Fibroblast of skin of left quadriceps (primary cell): ENCODE results near the gene SEC14L2.

Source experiments
- DNase-seq, 2 experiments: peaks; one replicate each; pipeline ENCODE4 v3.0.0-alpha.2; 2013; ENCODE audit warnings: low read depth in 2 of 2

SEC14L2 gene

DNA sequence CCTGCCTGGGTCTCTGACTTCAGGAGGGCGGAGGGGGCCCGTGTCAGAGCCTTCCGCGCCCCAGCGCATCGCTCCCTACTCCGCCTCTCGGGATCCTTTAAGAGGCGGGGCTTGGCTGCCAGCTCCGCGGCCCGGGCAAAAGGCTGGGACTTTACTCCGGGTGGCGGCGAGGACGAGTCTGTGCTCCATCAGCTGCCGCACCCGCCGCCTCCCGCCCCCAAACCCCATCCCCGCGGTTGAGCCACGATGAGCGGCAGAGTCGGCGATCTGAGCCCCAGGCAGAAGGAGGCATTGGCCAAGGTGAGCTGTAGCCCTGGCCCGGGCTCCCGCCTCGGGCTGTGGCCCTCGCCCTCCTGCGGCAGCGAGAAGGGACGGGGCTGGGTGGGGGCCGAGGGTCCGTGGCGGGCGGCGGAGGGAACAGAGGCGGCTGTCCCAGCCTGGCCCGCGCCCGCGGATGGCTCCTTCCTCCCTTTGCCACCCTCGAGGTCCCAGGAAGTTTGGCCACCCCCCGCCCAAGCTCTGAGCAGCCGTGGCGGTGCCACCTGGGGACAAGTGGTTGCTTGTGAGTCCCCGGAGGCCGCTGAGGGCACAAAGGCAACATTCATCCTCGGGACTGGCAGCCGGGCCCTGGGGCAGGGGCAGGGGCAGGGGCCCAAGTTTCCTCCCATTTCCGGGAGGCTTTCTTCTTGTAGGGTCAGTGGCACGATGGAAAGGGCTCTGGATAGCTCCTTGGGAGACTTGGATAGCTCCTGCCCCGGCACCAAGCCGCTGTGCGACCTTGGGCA is at the start of gene SEC14L2:
Gene SEC14L2, plus strand, starts transcription at position 148 of the 785 bp plus-strand sequence. Its CDS starts 99 bp downstream, at position 247.
- peak in 1 of 2 experiments; percentile 15 for DNase-seq

- no peak for DNase-seq
Observed at GRCh38 chr22:30347255-30347892, 49.4 kb upstream of the SEC14L2 start.

DNA sequence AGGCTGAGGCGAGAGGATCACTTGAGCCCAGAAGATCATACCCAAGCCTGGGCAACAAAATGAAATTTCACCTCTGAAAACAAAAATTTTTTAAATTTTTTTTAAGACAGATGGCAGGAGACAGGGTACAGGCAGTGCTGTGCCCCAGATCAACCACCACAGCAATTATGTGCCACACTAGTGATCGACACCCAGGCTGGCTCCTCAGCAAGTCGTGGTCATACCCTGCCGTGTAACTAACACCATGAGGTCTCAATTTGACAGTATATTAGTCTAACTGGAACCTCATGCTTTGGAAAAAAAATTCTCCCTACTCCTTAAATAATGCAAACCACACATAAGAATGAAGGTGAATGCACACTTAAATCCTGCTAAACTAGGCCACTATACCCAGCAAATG is 48.4 kb upstream of the SEC14L2 start:
- DNase-seq: no peak

DNA sequence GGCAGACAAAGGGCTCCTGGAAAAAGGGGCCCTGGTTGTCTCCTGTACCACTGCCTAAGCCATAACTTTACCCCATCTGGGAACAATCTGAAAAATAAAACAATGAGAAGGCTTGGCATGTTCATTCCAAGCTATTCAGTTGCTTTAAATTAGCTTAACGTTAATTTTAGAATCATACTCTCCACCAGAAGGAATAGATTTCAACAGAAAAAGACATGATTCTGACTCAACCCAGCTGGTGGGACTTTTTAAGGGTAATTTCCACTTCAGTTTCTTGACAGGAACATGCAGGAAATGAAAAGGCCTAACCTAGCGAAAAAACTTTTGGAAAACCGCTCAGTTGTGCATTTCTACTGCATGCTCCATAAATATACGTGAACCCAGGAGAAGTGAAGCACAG is 48.0 kb upstream of the SEC14L2 start:
- no peak for DNase-seq

DNA sequence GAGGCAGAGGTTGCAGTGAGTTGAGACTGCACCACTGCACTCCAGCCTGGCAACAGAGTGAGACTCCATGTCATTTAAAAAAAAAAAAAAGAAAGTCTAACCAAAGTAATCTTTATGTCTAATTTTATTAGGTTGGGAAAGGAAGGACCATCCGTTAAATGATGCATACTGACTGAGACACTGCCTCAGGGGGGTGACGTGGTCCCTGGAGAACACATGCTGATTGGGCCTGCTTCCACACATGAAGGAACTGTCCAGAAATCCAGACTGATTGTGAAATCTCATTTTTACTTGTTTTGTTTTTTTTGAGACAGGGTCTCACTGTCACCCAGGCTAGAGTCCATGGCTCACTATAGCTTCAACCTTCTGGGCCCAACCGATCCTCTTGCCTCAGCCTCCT is 45.6 kb upstream of the SEC14L2 start:
- no peak for DNase-seq

GRCh38 chr22:30354644-30355043 is 42.2 kb upstream of the SEC14L2 start:
- DNase-seq: no peak

GRCh38 chr22:30356449-30357235 is 40.2 kb upstream of the SEC14L2 start, which contains the start of the genes CCDC157 and SF3A1:
Gene CCDC157, plus strand, starts transcription at chr22:30357007. Its CDS starts 8,994 bp downstream, at chr22:30366001.
Gene SF3A1, minus strand, starts transcription at chr22:30356894. Its CDS starts 102 bp downstream, at chr22:30356792.
- peak; percentile 72 to 73 for DNase-seq

GRCh38 chr22:30357236-30357570 is 39.6 kb upstream of the SEC14L2 start:
- DNase-seq: no peak

- no peak for DNase-seq
Observed at GRCh38 chr22:30357650-30358215, 39.1 kb upstream of the SEC14L2 start.

DNA sequence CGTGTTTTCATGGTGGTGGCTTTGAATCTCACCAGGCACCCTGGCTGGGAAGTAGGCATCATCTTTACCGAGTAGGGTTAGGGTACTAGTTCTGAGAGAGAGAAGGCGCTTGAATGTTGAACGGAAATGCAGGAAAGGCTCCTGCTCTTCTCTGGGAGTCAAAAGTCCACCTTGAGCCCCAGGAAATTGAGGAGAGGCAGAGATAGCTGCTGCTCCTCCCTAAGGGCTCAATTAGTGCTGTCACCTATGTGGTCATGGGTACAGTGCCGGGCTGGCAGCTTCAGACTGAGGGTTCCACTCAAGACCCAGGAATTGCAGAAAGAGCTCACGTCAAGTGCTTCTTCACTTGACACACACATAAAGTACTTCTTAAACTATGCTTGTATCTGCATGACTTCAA is 38.3 kb upstream of the SEC14L2 start:
- no peak for DNase-seq

DNA sequence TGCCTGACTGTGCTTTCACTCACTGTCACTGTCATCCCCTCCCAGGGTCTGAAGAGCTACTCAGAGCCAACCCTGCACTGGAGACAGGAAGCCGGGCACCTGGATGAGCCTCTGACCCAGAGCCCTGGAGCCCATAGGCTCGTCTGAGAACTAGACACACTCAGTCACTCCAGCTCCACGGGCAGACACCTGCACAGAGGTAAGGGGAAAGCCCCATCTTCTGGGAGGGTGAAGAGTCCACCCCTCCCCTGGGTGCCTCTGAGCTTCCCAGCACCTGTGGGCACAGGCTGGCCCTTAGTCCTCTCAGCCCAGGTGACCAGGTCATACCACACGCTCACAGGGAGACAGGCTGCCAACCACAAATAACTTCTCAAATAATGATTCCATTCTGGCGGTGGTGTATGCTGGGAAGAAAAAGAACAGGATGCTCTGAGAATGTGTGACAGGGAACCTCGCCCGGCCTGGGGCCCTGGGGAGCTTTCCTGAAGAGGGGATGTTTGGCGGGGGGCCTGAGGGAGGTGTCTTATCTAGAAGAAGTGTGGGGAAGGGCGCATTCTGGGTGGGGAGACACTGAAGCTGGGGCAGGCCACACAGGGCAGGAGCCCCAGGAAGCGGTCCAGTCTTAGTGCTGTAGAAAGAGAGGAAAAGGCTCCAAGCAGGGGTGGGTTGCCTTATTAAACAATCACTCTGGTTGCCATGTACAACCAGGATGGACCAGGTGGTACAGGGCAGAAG is 34.7 kb upstream of the SEC14L2 start:
- DNase-seq: no peak

DNA sequence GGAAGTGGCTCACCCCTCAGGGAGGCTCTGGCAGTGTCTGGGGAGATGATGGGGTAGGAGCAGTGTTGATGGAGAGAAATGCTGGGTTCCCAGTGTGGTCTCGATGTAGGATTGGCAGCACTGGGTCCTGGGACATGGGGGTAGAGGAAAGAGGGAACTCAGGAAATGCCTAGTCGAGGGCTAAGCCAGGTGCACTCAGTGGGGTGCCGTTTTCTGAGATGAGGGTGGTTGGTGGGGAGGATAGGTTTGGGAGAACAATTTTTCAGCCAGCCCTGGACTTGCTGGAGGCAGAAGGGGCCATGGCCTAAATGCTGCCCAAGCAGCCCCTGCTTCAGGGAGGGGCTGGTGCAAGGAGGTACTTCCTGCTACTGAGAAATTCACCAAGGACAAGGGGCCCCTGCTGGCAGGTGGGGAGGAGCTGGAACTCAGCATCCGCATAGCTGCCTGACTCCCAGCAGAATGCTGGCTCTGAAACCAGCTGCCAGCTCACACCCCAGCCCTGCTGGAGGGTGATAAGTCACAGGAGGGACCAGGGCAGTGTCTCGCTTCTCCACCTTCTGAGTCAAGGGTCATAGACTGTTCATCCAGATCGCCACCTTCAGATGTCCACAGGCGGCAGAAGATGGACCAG is 34.1 kb upstream of the SEC14L2 start:
- DNase-seq: no peak

GRCh38 chr22:30365891-30366290 is 30.9 kb upstream of the SEC14L2 start:
- DNase-seq: no peak

- DNase-seq: no peak
Observed at GRCh38 chr22:30368420-30368819, 28.4 kb upstream of the SEC14L2 start.

GRCh38 chr22:30370641-30371230 is 26.1 kb upstream of the SEC14L2 start:
- no peak for DNase-seq

DNA sequence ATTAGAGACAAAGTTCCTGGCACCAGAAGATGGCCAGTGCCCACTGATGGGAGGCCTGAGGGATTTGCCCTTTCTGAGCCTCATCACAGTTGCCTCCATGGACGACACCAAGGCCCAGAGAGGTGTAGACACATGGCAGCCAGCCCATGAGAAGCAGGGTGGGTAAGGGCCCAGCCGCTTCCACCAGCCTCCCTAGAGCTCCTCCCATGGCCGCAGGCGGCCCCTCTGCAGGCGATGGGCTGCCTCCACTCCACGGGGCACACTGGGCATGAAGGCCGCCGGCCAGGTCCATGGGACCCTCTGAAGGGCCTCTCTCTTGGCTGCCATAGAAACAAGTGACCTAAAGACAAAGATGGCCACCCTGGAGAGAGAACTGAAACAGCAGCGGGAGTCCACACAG is 25.5 kb upstream of the SEC14L2 start:
- DNase-seq: no peak

- no peak for DNase-seq
Observed at GRCh38 chr22:30371981-30372380, 24.8 kb upstream of the SEC14L2 start.

GRCh38 chr22:30372915-30373314 is 23.9 kb upstream of the SEC14L2 start:
- DNase-seq: no peak

DNA sequence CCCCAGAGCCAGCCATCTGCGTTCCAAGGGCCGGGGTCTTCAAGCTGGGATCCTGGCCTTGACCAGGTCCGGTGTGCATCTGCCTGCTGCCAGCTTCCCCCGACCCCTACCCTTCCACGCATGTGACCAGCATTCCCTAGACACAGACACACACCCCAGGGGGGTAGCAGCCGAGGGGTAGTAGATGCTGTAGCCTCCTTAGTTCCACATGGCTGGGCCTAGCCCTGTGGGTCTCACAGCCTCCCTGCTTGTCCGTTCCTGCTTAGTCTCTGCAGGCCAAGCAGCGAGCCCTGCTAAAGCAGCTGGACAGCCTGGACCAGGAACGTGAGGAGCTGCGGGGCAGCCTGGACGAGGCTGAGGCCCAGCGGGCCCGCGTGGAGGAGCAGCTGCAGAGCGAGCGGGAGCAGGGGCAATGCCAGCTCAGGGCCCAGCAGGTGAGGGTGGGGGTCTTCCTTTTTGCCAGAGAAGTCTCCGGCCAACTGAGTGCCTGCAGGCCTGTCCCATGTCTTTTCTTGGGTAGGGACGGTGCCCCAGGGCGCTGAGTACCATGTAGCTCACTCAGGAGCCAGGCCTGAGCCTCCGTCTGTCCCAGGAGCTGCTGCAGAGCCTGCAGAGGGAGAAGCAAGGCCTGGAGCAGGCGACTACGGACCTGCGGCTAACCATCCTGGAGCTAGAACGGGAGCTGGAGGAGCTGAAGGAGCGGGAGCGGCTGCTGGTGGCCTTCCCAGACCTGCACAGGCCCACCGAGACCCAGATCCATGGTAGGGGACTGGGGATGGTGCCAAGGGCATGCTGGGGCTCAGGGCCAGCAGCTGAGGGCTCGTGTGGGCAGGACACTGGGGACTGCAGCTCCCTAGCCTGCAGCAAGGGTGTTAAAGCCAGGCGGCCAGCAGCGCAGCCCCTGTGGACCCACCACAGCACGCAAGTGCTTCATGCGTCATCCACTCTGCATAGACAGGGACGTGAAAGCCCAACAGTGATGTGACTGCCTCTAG is 23.2 kb upstream of the SEC14L2 start:
- no peak for DNase-seq
